Measurements from ENCODE around the gene RAB6B. TPM values are rescaled to one million over a fixed set of nuclear protein-coding genes. Genes with fewer than 3 reads are reported as not detected.

Gene RAB6B
- polyA plus RNA-seq, 1 experiment, result 2.2 TPM

DNA sequence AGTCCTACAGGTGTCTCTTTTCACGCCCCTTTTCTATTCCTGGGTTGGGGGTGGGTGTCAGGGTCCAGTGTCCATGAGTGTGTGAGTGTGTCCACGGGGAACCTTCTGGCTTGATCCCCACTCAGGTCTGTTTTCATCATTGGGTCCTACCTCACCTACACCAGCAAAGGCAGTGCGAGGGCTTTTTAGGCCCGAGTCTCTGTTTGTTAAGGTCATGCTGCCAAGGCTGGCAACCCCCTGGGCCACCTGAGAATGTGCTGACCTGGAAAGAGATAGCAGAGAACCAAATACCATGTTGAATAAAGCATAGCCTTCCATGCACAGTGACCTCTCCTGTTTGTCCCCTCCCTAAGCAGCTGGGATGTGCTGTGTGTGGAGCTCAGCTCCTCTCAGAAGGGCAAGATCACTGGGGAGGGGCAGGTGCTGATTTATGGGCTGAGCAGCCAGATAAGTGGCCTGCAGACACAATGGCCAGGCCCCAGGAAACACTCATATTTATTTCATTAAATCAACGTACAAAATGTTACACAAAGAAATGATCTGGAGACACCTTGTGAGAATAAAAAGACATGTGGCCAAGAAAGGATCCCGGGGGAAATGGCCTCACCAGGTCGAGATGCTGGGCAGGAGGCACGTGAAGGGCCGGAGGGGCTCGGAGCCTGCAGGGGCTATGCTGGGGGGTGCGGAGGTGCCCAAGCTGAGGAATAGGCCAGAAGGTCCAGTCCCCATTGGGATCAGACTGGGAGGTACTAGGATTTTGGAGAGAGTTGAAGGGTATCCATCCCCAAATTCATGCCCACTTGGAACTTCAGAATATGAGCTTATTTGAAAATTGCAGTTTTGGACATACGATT is 36.1 kb downstream of the RAB6B start:
- Histone ChIP-seq H3K27me3 (ENCODE audit: control insufficient read depth, insufficient read depth, low read length) (peaks cover 11% of the 10 kb centered on the region), H3K4me3 (ENCODE audit: low read depth, low read length) (no peak overlapping the region), H3K9me3 (ENCODE audit: control insufficient read depth, insufficient read depth, low read length) (no peaks in the 10 kb centered on the region), H3K27ac (ENCODE audit: low read depth, low read length) (no peak overlapping the region)
- no peak for DNase-seq (ENCODE audit: low read depth, low spot score)
- TF ChIP-seq, protein P1, sequence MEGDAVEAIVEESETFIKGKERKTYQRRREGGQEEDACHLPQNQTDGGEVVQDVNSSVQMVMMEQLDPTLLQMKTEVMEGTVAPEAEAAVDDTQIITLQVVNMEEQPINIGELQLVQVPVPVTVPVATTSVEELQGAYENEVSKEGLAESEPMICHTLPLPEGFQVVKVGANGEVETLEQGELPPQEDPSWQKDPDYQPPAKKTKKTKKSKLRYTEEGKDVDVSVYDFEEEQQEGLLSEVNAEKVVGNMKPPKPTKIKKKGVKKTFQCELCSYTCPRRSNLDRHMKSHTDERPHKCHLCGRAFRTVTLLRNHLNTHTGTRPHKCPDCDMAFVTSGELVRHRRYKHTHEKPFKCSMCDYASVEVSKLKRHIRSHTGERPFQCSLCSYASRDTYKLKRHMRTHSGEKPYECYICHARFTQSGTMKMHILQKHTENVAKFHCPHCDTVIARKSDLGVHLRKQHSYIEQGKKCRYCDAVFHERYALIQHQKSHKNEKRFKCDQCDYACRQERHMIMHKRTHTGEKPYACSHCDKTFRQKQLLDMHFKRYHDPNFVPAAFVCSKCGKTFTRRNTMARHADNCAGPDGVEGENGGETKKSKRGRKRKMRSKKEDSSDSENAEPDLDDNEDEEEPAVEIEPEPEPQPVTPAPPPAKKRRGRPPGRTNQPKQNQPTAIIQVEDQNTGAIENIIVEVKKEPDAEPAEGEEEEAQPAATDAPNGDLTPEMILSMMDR (IDR thresholded peaks at IDR 0.05; ENCODE audit: low read depth, low read length), result no peak
- POLR2A ChIA-PET, result no interaction called here
- CTCF ChIA-PET, result no interaction called here

DNA sequence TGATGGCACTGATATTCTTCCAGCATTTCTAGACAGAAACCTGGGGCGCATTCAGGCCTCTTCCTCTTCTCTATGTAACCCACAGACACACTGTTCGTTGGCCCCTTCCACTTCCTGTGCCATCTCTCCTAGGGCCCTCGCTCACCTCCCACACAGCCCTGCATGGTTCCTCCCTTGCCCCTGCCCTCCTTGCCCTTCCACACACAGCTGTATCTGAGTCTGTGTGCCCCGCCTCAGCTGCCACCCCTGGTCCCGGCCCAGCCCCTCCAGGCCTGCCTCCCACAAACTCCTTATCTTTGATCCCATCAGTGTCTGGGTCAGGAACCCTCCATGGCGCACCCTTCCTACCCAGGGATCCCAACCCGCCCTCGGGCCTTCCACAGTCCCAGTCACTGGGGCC is 37.9 kb downstream of the RAB6B start:
- ChIA-PET POLR2A (no interaction called here), CTCF (interaction anchor here (0.6 kb wide), 1 partner anchor 39 kb away, joined by 4 read pairs; no protein-coding TSS in a partner anchor)
- no peak overlapping the region for H3K4me3 ChIP-seq (ENCODE audit: low read depth, low read length)
- no peak for DNase-seq (ENCODE audit: low read depth, low spot score)
- TF ChIP-seq, protein P1 (IDR thresholded peaks at IDR 0.05; ENCODE audit: low read depth, low read length), result no peak
- H3K27me3 ChIP-seq (ENCODE audit: control insufficient read depth, insufficient read depth, low read length), result peaks cover 4% of the 10 kb centered on the region
- H3K27ac ChIP-seq (ENCODE audit: low read depth, low read length), result no peak overlapping the region
- no peaks in the 10 kb centered on the region for H3K9me3 ChIP-seq (ENCODE audit: control insufficient read depth, insufficient read depth, low read length)

DNA sequence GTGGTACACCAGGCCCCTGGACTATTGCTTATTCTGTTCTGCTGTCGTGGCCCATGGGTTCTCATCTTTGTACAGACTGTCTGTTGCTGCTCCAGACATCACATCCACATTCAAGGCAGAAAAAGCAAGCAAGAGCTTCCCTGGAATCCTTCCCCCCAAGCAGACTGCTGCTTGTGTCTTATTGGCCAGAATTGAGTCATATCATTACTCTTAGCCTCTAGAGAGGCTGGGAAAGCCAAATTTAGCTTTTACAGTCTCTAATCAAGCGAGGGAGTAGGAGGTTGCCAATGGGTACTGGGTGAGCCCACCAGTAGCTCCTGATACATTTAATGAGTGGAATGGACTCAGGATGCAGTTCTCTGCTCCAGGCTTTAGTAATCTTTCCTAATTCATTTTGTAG is 39.4 kb downstream of the RAB6B start:
- DNase-seq (ENCODE audit: low read depth, low spot score), result no peak
- Histone ChIP-seq H3K27me3 (ENCODE audit: control insufficient read depth, insufficient read depth, low read length) (peaks cover 3% of the 10 kb centered on the region), H3K9me3 (ENCODE audit: control insufficient read depth, insufficient read depth, low read length) (no peaks in the 10 kb centered on the region), H3K27ac (ENCODE audit: low read depth, low read length) (no peak overlapping the region), H3K4me3 (ENCODE audit: low read depth, low read length) (no peak overlapping the region)
- ChIA-PET POLR2A (no interaction called here), CTCF (no interaction called here)
- TF ChIP-seq, protein P1 (IDR thresholded peaks at IDR 0.05; ENCODE audit: low read depth, low read length), result no peak

DNA sequence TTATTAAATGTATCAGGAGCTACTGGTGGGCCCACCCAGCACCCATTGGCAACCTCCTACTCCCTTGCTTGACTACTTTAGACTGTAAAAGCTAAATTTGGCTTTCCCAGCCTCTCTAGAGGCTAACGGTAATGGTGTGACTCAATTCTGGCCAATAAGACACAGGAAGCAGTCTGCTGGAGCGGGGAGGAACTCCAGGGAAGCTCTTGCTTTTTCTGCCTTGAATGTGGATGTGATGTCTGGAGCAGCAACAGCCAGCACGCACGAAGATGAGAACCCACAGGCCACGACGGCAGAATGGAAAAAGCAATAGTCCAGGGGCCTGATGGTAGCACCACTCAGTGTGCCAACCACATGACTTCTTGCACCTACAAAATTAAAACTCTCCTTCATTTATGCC is 39.9 kb downstream of the RAB6B start:
- Histone ChIP-seq H3K27ac (ENCODE audit: low read depth, low read length) (no peak overlapping the region), H3K4me3 (ENCODE audit: low read depth, low read length) (no peak overlapping the region), H3K27me3 (ENCODE audit: control insufficient read depth, insufficient read depth, low read length) (peaks cover 7% of the 10 kb centered on the region), H3K9me3 (ENCODE audit: control insufficient read depth, insufficient read depth, low read length) (no peaks in the 10 kb centered on the region)
- DNase-seq (ENCODE audit: low read depth, low spot score), result no peak
- ChIA-PET CTCF (no interaction called here), POLR2A (no interaction called here)
- TF ChIP-seq, protein P1 (IDR thresholded peaks at IDR 0.05; ENCODE audit: low read depth, low read length), result no peak

DNA sequence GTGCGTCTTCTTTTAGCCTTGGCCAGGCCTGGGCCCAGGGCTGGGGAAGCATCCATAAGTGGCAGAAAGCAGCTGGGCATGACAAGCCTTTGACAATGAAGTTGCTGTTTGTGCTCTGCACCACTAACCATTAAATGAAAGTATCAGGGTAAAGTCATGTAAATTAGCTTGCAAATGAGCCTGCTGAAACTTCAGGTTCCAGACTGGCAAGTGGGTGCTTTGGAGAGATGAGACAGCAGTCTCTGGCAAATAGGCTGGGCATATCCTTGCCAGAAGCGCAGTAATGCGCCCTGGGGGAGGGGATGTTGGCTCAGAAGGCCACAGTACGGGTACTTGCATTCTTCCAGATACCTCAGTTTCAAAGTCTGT is 40.7 kb downstream of the RAB6B start:
- Histone ChIP-seq H3K27ac (ENCODE audit: low read depth, low read length) (no peak overlapping the region), H3K4me3 (ENCODE audit: low read depth, low read length) (no peak overlapping the region), H3K9me3 (ENCODE audit: control insufficient read depth, insufficient read depth, low read length) (no peaks in the 10 kb centered on the region), H3K27me3 (ENCODE audit: control insufficient read depth, insufficient read depth, low read length) (peaks cover 7% of the 10 kb centered on the region)
- ChIA-PET CTCF (no interaction called here), POLR2A (no interaction called here)
- no peak for DNase-seq (ENCODE audit: low read depth, low spot score)
- TF ChIP-seq, protein P1 (IDR thresholded peaks at IDR 0.05; ENCODE audit: low read depth, low read length), result no peak
